Testis (tissue), 2 donors: Measurements from ENCODE around the gene FCRL2.

Experiments
- POLR2A ChIP-seq: fragments of 450-650 bp; IDR thresholded peaks from one replicate; pipeline ENCODE4 v1.6.1; 2017; ENCODE audit warnings: antibody characterized with exemption, mild to moderate bottlenecking, moderate library complexity
- TF ChIP-seq, protein P1 (sequence below), 3 experiments: fragments of 450-650 bp in 2 of 3; fragments of 200-600 bp in 1 of 3; sonication (generic) in 1 of 3; IDR thresholded peaks; one replicate each; pipeline ENCODE4 v1.5.1; 2016 to 2019; ENCODE audit warnings: antibody characterized with exemption in 3 of 3, mild to moderate bottlenecking in 2 of 3, moderate library complexity in 1 of 3

DNA sequence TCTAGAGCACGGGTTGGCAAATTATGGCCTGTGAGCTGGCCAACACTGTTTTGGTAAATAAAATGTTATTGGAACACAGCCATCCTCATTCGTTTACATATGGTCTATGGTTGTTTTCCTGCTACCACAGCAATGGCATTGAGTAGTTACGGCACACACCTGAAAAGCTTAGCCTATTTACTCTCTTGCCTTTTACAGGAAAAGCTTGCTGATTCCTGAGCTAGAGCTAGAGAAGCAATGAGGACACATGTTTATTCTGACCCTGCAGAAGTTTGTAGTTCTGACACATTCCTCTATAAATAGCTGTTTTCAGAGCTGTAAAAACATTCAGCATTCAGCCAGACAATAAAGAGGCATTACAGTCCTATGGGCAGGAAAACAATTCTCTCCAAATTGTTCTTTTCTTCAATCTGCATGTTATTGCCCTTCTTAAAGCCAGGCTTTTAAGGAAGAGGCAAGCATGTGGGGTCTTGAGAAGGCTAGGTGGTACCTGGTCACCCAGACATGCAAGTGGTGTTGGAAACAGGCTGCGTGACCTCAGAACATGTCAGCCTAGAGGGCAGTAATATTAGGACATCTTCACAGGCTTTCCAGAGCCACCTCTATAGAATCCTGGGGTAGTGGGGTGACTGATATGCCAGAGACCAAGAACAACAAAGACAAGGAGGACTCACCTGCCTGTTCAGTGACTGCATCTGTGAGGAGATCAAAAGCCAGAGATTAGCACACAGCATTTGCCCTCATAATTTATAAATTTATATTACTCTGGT lies 1.6 kb downstream of the FCRL2 start:
- TF ChIP-seq POLR2A: no peak
- TF ChIP-seq, protein P1, sequence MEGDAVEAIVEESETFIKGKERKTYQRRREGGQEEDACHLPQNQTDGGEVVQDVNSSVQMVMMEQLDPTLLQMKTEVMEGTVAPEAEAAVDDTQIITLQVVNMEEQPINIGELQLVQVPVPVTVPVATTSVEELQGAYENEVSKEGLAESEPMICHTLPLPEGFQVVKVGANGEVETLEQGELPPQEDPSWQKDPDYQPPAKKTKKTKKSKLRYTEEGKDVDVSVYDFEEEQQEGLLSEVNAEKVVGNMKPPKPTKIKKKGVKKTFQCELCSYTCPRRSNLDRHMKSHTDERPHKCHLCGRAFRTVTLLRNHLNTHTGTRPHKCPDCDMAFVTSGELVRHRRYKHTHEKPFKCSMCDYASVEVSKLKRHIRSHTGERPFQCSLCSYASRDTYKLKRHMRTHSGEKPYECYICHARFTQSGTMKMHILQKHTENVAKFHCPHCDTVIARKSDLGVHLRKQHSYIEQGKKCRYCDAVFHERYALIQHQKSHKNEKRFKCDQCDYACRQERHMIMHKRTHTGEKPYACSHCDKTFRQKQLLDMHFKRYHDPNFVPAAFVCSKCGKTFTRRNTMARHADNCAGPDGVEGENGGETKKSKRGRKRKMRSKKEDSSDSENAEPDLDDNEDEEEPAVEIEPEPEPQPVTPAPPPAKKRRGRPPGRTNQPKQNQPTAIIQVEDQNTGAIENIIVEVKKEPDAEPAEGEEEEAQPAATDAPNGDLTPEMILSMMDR (IDR thresholded peaks at IDR 0.05): no peak
